NCI-H226 (cell line): Measurements from ENCODE around the gene UBASH3A.

Source experiments
- DNase-seq: peaks from one replicate; pipeline ENCODE4 v3.0.0-alpha.2; 2015

The UBASH3A gene

DNA sequence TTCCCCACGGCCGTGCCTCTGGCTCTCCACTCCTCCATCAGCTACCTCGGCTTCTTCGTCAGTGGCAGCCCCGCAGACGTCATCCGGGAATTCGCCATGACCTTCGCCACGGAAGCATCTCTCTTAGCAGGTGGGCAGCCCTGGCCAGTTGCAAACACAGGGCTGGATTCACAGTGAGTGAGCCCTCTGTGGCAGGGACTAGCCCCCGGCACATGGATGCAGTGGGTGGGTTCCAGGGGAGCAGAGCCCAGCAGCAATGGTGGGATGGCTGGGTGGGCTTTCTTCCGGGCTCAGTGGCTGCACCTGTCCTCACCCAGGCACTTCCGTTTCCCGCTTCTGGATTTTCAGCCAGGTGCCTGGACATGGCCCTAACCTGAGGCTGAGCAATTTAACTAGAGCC is 9.4 kb downstream of the UBASH3A start:
- DNase-seq = no peak

DNA sequence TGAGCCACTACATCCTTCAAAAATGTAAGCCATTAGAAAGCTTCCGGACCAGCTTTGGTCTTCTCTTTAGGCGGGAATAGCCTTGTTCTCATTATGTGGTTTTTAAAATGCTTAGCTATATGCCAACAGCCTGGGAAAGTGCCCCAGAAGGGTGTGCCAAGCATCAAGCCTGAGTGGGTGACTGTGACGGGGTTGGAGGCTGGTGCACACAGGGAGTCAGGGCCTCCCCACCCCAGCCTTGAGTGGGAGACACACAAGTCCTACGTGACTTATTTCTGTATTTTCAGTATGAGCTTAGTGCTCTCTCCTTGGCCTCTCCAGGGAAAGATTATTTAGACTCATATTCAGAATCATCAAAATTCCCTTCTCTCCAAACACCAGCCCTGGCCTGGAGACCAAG is 9.8 kb downstream of the UBASH3A start:
- no peak for DNase-seq

DNA sequence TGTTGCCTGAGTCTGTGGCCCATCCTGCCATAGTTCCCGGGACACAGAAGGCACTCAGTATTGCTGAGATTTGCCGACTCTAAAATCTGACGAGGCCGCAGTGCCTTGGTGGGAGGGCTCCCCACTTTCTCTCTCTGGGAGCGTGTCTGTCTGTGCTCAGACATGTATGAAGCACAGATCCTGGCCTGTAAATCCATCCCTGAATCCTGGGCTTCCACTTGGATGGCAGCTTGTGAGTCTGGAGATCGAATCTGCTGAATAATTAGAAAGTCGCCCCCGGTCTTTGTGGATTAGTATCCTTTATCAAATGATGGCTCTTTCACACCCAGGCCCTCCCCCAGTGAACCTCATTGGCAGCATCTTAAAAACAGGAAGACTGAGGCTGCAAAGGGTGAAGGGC is 10.4 kb downstream of the UBASH3A start:
- no peak for DNase-seq

DNA sequence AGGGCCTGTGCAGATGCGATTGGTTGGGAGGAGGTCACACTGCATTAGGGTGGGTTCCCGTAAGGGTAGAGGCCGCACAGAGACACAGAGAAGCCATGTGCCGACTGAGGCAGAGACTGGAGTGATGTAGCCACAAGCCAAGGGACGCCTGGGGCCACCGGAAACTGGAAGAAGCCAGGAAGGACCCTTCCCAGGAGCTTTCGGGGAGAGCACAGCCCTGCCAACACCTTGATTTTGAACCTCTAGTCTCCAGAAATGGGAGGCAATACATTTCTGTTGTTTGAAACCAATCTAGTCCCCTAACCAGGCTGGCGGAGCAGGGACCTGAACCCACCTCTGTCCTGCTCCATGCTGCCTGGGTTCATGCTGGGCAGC is 10.8 kb downstream of the UBASH3A start:
- DNase-seq = no peak

DNA sequence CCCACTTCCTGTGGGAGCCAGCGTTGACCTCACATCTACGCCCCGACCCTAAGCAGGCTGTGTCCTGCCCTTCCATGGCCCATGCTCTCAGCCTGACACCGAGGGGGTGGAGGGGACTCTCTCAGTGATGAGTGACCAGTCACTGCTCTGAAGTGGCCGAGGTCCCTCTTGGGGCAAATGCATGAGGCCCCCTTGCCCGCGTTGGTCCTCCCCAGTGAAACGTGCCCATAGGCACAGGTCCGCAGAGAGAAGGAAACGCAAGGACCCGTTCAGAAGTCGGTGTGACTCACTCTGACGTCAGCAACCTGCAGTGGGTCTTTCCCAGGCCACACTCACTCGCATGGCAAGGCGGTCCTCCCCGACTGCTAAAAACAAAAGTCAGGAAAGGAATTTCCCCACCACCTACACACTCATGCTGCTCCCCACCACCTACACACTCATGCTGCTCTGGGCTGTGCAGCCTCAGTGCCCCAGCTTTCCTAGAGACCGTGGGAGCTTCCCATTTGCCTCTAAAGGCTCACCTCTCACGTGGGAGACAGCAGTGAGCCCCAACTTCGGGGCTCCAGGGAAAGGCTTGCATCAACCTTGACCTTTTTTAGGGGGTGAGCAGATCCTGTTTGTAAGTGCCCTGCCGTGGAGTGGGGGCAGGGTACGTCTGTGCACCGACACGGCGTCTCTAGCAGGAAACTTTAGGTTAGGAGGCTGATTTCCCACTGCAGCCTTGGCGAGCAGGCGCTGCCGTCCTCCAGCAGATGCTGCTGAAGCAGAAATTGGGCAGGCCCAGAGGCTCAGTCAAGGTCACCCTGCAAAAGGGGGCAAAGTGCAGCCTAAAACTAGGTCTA is 11.4 kb downstream of the UBASH3A start:
- peak; percentile 93 for DNase-seq

DNA sequence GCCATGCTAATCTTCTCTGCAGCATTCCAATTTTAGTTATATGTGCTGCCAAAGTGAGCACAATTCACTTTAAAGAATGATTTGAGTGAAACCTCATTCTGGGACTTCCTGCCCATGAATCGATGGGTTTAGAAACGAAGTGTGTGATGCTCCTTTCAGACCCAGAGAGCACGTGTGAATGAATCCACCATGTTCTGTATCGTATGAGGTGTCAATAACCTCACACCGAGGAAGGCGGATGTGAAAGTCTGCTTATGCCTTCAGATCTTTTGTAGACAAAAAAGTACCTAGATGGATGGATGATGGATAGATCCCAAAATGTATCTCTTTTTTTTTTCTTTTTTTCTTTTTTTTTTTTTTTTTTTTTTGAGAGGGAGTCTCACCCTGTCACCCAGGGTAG is 13.8 kb downstream of the UBASH3A start:
- DNase-seq = no peak

DNA sequence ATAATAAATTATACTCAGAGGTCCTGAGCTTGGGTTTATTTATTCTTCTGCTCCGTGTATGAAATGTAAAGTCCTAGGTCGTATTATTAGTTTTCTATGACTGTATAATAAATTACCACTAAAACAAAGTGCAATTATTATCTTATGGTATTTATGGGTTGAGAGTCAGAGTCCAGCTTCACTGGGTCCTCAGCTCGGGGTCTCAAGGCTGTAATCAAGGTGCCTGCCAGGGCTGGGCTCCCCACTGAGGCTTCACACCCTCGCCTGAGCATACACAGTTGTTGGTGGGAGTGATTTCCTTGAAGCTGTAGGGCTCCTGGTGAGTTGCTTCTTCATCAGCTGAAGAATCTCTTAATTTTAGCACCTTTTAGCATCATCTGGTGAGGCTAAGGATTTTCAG is 15.2 kb downstream of the UBASH3A start:
- no peak for DNase-seq

DNA sequence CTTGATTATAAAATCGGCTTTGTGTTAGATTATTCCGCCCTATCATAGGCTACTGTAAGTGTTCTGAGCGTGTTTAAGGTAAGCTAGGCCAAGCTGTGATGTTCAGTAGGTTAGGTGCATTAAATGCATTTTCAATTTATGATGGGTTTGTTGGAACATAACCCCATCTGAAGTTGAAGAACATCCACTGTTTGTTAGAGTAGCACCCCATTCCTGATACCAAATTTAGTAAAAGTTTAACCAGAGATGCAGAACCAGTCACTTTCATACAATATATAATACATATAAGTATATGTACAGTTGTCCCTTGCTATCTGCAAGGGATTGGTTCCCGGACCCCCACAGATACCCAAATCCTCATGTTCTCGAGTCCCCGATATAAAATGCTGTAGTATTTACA is 16.1 kb downstream of the UBASH3A start:
- DNase-seq = no peak

DNA sequence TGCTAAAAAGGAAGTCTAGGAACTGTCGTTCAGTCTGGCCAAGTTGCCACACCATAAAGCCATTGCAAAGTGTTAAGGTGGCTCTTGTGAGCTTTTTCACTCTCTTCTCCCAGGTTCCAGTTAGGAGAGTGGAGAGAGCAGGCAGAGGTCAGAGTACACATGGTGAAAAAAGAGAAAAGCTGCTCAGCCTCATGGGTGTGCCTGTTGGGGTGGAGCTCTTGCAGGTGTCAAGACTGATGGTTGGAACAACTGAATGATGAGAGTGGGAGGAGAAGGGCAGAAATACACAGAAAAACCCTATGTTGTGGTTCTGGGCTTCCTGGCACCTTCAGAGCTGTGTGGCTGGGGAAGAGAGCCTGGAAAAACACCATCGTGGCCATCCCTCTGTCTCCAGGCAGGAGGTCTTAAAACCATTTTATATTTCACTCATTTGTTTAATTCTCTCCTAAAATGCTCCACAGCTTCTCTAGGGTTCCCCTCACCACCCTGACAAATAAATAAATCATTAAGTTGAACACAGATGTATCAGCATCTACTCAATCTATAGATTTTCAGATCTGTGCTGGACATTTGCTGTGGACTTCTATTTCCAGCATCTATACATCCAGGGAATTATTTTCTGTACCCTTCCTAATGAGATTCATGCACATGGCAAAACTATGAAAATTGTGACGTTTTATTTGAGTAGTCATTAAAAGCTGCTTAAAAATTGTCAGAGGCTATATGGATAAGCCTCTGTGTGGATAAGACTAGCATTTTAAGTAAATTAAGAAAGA is 17.5 kb downstream of the UBASH3A start:
- no peak for DNase-seq

DNA sequence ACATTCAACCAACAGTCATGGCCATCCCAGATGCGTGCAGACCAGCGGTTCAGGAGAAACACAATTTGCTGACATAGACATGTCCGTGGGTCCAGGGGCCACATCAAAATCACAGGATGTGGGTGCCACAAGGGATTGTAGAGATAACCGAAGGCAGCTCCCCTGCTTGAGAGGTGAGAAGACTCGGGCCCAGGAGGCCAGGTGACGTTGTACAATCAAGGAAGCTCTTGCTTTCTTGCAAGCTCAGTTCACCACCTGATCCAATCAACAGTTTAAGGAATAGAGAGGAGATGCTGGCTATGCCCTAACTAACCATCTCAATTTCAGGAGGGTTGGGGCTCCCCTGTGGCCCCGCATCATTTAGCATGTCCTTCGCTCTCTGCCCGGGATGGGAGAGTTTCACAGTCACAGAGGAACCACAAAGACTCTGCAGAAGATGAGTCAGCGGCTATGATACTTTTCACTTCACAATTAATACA is 19.5 kb downstream of the UBASH3A start:
- DNase-seq = no peak

DNA sequence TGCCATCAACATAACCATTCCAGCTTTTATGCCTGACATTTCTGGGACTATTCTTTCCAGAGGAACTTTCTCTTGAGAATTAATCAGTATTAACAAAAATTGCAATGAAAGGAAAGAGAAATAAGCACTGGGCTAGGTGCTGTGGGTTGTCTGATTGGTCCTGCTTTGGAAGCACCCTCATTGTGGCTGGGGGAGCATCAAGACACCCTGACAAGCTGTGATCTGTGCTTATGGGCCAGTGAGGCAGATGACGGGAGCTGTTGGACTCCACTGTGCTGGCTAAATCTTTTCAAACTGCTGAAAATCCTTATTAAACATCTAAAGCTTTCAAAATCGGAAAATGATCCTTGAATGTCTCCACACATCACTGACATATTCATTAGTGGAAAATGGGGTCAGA is 20.0 kb downstream of the UBASH3A start:
- DNase-seq = no peak

DNA sequence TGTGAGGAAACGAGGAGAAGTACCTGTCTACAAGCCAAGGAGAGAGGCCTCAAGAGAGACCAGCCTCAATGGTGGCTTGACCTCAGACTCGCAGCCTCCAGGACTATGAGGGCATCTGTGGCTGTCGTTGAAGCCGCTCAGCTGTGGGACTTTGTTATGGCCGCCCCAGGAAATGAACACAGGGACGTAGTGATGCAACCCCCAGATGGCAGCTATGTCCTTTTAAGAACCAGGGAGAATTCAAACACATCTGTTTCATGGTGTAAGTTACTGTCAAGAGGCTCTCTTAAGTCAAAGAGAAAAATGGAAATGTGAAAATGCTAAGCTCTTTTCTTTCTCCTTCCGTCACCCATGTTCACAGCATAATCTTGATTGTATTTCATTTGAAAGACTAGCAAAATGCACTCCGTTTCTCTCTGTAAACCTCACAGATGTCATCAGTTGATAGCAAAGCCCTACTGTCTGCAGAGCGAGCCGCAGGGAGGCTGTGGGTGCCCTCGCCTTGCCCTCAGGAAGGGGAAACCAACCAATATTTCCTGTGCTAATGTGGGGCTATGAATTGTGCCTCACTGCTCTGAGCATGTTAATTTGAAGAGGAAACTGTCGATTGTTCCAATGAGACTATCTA is 21.3 kb downstream of the UBASH3A start:
- DNase-seq = no peak

DNA sequence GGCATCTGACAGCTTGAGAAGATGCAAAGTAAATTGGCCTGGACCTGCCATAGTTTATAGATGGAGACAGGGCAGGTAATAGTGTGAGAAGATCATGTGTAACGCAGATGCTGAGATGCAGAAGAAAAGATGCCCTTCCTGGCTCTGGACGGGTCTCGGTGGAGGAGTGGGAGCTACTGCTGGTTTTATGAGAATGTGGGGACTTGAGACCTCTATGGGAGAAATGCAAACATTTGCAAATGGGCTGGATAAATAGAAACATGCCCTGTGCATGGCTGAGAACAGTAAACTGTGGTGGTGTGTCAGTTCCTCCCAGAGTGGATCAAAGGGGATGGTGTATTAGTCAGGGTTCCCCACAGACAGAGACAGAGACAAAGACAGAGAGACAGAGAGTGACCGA is 21.9 kb downstream of the UBASH3A start:
- DNase-seq = no peak

DNA sequence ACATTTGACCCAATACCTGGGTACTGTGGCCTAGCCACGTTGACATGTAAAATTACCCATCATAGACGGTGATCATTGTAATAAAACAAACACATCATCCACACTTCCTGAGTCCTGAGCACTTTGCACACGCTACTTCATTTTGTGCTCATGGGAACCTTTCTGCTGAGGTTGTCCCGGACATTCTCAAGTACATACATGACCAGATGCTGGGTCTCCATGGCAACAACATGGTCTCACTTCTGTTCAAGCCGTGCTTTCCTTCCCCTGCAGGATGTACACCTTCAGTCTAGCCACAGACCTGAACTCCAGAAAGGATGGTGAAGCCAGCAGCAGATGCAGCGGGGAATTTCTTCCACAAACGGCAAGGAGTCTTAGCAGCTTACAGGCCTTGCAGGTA is 22.7 kb downstream of the UBASH3A start:
- no peak for DNase-seq

DNA sequence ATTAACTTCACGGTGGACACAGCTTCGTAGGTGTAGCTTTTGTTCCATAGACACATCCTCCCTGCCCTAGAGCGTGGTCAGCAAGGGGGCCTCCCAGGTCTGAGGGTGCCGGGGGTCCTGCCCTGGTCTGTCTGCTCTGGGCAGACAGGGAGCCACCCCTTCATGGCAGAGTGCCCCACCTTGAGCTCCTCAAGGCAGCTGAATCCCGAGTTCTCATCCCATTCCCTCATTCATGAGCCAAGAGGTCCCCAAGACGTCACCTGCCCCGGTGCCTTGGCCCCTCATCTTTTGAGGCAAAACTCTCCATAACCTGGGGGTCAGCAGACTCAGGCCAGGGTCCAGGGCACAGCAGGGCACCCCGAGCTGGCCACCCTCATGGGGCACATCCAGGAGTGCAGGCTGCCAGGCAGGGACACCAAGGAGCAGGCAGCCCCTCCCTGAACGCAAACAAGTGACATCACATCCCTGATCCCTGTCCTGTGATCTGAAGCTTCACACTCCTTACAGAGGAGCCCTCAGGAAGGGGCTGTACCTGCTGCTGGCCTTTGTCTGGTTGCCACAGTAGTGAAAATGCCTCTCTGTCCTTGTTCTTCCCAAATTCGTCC is 23.3 kb downstream of the UBASH3A start:
- DNase-seq = no peak

DNA sequence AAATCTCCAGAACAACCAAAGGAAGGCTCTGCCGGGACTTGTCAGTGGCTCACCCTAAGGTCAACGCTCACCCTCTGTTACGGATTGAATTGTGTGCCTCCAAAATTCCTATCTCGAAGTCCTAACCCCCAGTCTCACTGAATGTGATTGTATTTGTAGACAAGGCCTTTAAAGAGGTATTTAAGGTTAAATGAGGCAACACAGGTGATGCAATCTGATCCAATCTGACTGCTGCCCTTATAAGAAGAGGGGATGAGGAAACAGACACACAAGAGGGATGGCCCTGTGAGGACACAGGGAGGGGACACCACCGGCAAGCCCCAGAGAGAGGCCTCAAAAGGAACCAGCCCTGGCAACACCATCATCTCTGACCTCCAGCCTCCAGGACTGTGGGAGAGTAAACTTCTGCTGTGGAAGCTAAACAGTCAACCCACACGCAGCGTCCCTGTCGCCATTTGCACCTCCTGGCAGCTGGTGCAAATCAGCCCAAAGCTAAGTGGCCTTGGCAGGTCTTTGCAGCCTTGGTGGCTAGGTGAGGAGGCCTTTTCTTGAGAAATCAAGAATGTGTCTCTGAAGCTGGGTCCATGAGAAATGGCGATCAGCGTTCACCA is 24.2 kb downstream of the UBASH3A start:
- DNase-seq = no peak

DNA sequence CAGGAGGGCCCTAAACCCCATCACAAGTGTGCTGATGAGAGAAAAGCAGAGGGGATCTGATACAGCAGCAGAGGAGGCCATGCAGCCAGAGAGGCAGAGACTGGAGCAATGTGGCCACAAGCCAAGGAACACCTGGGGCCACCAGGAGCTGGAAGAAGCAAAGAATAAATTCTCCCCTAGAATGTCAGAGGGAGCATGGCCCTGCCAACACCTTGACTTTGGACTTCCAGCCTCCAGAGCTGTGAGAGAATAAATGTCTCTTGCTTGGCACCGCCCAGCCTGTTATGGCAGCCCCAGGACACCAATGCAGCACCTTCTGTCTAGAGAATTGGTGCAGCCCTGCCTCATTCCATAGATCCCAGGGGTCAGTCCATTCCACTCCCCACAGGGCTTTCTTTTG is 25.3 kb downstream of the UBASH3A start:
- no peak for DNase-seq

DNA sequence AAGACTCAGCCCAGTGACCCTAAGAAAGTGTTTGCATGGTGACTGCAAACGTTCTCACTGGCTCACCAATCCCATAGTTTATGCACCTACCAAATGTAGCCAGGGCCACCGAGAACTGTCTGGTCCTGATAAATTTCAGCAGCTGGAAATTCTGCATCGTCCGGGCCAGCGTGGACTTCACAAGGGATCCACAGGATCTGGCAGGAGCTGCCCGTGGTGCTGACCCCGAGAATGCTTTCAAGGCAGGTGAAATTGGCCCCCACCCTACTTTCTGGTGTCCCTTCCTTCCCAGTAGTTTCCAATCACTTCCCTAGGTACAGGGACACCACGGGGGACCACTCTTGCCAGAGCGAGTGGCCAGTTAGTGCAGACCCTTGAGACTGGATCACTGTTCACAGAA is 26.2 kb downstream of the UBASH3A start:
- DNase-seq = no peak

DNA sequence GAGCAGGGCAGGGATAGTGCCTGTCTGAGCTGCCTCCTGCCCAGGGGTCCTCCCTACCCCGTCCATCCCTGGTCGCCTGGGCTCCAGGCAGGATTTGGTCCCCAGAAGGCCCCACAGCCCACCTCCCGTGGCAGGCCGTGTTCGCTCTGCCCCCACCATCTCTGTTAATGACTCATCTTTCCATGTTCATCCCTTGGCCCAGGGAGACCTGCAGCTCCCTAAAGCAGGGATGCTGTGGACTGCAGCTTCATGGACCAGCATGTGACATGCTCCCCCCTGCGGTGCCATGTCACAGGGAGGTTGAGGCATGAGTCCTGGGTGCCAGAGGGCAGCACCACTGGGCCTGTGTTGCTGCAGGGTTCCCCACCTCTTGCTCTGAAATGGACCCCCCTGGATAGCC is 26.8 kb downstream of the UBASH3A start:
- no peak for DNase-seq

DNA sequence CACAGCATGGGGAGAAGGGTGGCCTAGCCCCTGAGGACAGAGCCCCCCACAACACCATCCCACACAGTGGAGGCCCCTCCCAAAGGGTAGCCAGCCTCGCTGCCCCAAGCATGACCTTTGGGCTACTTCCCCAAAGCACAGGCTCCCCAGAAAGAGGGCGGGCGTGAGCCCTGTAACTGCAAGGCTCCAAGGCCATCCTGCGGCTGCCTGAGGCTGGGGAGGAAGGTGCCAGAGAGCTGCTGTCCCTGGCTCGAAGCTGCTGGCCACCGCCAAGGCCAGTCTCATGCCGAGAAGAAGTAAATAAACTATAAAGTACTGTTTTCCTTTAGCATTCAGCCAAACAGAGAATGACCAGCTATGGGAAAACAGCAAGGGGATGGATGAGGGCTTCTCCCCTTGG is 27.5 kb downstream of the UBASH3A start:
- DNase-seq = no peak

DNA sequence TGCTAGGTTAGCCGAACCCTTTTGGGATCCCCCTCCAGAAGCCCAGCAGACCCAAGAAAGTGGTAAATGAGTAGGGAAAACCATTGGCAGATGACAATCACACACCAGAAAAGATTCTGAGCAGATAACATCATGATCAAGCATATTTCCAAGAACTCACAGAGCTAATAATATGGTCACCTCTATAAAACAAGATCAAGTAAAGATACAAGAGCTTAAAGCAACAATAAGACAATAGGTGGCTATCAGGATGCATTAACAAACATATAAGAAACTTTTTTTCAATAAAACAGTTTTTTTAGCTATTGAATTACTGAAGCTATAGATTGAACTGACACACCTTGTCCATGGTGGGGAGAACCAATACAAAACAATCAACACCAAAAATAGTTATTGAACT is 29.0 kb downstream of the UBASH3A start:
- DNase-seq = no peak

DNA sequence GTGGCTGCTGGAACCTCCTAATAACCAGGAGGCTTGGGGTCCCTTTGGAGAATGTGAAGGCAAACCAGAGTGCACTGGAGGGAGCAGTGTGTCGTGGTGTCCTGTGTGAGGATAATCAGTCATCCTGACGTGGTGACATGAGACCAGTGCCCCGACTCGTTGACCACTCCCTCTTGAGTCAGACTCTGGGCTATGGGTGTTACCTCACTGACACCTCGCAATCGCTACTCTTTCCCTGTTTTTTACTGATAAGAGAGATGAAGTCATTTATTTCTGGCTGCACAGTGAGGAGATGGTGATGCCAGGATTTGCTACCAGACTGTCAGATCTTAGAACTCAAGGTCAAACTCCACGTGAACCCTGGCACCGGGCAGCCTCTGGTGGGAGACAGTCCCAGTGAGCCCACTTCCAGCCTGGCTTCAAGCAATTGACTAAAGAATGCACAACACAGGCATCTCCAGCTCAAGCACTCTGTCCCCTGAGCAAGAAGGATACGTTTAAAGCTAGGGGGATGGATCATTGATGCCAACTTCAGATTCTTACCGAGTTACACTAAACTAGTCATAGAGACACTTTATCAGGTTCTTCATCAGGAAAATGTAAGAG is 30.3 kb downstream of the UBASH3A start:
- DNase-seq = peak; percentile 82

DNA sequence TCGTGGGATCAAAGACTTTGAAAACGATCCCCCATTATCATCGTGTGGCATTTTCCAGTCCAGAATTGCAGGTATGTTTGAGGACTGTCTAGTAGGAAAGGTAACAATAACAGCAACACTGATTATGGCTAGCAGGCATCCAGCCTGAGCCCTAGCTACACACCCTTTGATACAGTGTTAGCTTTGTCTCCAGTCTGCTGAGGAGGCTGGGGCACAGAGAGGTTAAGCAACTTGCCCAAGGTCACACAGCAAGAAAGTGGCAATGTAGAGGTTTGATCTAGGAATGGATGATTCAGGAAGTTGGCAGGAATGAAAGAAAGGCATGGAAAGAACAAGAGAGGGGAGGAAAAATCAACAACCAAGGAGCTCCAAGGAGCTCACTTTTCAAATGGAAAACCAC is 31.2 kb downstream of the UBASH3A start:
- no peak for DNase-seq
